HG02571 (cell line): Measurements from ENCODE around the gene TMUB1.

Experiments used
- ATAC-seq: cut with Tn5 transposase; IDR thresholded peaks from one replicate; pipeline ENCODE4 v1.9.1; 2021; ENCODE audit warnings: mild to moderate bottlenecking, moderate library complexity; ENCODE audit not compliant: unreplicated experiment

TMUB1 gene

DNA sequence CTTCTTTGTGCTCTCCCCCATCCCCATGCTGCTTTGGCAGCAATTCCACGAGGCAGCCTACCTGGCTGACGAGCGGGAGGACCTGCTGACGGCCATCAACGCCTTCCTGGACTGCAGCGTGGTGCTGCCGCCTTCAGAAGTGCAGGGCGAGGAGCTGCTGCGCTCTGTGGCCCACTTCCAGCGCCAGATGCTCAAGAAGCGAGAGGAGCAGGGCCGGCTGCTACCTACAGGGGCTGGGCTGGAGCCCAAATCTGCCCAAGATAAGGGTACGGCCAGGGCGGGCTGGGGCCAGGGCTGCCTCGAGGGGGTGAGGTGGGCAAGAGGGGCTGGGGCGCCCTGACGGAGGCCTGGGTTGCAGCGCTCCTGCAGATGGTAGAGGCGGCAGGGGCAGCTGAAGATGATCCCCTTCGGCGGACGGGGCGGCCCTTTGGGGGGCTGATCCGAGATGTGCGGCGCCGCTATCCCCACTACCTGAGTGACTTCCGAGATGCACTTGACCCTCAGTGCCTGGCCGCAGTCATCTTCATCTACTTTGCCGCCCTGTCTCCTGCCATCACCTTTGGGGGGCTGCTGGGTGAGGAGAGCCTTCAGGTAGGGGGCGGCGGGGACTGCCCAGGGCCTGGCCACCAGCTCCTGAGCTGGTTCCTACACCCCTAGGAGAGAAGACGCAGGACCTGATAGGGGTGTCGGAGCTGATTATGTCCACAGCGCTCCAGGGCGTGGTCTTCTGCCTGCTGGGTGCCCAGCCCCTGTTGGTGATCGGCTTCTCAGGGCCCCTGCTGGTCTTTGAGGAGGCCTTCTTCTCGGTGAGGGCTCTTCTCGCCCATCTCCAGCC lies 12.0 kb downstream of the TMUB1 start:
- no peak for ATAC-seq

DNA sequence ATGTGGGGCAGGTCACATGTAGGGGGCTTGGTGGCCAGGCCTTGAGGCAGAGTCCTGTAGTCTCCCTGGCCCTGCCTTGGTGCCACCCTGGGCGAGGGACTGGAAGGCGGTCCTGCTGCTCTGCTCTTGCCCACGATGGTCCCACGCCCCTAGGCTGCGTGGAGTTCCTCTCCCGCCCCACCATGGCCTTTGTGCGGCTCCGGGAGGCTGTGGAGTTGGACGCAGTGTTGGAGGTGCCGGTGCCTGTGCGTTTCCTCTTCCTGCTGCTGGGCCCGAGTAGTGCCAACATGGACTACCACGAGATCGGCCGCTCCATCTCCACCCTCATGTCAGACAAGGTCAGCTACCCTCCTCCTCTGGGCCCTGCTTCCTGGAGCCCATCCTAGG lies 12.7 kb downstream of the TMUB1 start:
- ATAC-seq, result no peak

DNA sequence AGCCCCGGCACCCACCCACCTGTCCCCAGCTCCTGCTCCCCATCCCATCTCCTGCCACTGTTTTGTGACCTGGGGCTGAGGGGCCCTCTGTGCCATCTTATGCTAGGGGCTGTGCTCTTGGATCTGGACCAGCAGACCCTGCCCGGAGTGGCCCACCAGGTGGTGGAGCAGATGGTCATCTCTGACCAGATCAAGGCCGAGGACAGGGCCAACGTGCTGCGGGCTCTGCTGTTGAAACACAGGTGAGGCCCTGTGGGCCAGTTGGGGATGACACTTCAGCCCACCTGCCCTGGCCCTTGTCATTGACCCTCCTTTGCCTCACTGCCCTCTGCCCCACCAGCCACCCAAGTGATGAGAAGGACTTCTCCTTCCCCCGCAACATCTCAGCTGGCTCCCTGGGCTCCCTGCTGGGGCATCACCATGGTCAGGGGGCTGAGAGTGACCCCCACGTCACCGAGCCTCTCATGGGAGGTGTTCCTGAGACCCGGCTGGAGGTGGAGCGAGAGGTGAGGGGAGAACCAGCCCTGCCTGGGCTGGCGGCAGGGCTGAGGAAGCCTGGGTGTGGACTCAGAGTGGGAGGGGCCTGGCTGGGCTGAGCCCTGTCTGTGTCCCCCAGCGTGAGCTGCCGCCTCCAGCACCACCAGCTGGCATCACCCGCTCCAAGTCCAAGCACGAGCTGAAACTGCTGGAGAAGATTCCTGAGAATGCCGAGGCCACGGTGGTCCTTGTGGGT lies 13.3 kb downstream of the TMUB1 start:
- ATAC-seq, result no peak

DNA sequence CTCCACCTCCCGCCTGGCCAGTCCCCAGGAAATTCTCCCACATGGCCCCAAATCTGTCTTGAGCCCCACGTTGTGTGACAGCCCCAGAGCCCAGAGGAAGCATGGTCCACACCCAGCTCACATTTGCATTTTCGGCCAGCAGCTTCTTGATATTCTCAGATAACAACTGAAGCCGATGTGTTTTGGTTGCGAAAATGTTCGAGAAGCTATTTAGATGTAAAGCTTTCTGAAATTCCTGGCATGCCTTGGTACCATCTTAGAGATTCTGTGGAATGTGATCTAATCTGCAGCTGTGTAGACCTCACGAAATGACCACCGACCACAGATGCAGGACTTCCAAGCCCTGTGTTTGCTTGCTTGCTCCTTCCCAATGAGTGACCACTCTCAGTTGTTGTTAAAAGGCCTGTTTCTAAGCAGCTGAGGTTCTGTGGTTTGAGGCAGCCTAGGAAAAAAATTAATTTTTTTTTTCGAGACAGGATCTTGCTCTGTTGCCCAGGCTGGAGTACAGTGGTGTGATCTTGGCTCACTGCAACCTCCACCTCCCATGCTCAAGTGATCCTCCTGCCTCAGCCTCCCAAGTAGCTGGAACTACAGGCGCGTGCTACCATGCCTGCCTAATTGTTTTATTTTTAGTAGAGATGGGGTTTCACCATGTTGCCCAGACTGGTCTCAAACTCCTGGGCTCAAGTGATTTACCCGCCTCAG lies 15.1 kb downstream of the TMUB1 start:
- no peak for ATAC-seq

DNA sequence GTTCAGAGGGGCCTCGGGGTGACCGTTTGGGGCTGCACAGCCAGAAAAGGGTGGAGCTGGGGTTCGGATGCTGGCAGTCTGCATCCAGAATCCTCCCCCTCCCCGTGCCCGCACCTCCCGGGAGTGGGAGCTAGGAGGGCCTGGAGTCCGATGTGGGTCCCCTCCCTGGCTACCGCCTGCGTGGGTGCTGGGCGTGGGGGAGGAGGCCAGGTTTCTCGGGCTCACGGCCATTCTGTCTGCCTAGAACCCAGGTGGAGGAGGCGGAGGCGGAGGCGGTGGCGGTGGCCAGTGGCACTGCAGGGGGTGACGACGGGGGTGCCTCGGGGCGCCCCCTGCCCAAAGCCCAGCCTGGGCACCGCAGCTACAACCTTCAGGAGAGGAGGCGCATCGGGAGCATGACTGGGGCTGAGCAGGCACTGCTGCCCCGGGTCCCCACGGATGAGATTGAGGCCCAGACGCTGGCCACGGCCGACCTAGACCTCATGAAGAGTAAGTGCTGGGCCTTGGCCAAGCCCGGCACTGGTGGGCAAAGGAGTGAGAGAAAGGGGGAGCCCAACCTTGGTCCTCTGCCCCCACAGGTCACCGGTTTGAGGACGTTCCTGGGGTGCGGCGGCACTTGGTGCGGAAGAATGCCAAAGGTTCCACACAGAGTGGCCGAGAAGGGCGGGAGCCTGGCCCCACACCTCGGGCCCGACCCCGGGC lies 16.9 kb downstream of the TMUB1 start:
- ATAC-seq, result no peak

DNA sequence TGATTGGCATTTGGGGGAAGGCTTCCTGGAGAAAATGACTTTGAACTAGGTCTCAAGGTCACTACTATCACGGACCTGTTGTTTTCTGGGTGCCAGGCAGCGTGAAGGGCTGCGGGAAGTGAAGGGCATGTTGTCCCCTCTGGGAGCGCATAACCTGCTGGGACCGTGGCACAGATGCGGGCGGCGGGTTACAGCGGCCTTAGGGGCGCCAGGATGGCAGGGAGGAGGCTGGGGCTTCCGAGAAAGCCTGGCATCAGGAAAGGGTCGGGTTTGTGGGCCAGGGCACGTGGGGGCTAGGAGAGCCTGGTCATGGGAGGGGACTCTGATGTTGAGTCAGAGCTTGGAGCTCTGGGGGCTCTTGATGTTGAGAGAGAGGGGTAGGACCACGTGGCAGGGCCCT lies 17.8 kb downstream of the TMUB1 start:
- no peak for ATAC-seq

DNA sequence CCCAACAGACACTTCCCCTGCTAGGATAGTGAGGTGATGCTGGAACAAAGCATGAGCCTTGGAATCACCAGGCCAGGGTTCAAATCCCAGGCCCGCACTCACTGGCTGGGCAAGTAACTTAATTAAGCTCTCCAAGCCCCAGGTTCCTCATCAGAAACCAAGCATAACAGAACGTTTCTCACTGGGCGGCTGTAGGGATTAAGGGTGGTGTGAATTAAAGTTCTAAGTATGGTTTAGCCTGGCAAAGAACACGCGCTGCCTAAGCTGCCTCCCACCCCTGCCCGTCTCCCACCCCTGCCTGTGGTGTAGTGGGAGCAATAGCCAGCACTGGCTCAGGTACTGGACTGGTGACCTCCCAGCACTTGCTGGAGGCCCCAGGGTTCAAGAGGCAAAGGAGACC lies 18.3 kb downstream of the TMUB1 start:
- ATAC-seq, result no peak

DNA sequence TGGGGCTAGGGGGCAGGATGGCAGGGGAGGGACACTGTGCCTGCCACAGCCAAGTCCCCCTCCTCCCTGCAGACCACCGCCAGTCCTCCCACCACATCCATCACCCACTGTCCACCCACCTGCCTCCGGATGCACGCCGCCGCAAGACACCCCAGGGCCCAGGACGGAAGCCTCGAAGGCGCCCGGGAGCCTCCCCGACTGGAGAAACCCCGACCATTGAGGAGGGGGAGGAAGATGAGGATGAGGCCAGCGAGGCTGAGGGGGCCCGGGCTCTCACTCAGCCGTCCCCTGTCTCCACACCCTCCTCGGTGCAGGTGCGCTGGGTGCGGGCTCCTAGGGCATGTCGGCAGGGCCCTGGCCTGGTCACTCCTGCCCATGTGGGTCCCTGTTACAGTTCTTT lies 18.8 kb downstream of the TMUB1 start:
- ATAC-seq, result no peak

DNA sequence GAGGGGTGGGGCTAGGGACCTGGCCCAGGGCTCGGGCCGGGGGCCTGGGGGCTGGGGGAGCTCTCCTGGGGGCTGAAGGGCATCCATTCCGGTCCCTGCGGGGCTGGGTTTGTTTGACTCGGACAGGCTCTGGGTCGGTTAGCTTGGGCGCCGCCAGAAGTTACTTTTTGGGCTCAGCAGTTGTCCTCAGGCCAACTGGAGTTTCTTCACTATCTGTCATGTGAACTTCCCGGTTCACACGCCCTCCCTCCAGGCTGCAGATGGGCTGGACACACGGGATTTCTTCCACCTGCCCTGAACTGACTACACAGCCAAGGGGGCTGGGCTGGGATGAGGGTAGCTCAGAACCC lies 20.1 kb downstream of the TMUB1 start:
- ATAC-seq, result no peak

DNA sequence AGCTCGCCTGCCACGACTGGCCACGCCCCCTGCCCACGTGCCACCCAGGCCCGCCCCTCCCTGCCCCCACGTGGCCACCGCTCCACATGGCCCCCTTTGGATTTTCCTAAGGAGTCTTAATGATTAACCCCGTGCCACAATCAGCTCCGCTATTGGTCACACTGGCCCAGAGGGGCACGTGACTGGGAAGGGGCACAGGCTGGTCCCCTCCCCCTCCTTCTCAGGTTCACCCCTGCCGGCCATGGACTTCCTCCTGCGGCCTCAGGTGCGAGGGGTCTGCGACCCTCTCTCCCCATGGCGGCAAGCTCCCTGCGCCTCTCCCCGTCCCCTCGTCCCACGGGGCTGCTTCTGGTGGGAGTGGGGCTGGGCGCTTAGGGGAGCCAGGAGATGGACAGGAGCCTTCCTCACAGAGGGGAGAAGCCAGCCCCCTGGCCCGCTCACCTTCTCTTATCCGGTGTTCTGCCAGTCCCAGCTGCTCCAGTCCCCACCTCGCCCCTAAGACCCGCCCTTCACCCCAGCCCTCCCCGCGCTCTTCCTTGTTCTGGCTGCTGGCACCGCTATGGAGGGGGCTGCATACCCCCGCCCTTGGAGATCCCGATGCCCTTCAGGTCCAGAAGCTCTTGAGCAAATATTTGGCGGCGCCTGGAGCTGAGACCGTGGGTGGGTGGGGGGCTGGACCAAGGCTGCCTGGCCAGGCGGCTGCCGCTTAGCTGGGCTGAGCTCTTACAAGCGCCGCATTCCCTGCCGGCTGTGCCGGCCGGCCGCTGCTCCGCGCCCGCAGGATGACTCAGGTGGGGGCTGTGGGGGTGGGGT lies 20.7 kb downstream of the TMUB1 start:
- ATAC-seq, result no peak

DNA sequence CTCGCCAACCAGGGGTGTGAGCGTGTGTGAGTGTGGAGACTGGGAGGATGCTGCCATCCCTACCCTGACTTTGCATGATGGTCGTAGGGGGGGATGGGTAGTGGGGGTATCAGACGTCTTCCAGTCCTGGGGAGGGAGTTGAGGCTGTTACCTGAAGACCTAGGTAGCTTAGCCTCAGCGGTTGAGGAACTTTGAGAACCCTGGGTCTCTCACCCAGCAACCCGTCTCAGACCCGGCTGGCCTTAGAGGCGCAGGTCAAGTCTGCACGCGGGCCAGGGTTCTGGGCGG lies 21.2 kb downstream of the TMUB1 start:
- no peak for ATAC-seq

DNA sequence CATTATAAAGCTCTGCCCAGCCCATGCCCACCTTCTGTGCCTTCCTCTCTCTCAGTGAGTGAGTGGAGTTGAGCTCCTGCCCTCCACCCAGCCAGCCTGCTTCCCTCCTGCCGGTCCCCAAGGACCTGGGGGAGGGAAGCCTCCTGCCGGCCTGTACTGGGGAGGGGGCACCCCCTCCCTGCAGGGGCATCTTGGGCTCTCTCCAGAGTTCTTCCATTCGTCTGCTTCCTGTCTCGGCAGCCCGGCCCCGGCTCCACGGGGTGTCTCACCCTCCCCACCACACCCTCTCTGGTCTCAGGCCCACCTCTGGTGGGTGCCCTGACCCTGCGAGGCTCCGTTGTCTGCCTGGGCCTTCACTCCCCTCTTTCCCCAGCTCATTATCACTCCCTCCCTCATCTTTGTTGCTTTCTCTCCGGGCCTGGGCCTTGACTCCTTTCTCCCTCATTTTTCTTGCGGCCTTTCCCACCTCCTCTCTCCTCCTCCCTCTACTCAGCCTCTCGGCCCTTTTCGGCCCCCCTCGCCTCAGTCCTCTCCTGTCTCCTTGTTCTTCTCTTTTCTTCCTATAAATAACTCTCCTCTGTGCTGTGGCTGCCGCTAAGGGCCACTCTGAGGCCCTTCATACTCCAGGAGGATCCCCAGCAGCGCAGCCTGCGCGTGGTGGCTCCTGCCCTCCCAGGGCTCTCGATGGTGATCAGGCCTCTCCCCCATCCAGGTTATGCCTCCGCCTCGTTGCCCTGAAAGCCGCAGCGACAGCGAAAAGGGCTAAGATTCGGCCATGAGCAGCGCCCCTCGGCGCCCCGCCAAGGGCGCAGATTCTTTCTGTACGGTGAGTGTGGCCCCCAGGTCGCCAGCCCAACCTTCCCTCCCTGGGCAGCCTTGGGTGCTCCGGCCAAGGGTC lies 21.8 kb downstream of the TMUB1 start:
- ATAC-seq, result no peak

DNA sequence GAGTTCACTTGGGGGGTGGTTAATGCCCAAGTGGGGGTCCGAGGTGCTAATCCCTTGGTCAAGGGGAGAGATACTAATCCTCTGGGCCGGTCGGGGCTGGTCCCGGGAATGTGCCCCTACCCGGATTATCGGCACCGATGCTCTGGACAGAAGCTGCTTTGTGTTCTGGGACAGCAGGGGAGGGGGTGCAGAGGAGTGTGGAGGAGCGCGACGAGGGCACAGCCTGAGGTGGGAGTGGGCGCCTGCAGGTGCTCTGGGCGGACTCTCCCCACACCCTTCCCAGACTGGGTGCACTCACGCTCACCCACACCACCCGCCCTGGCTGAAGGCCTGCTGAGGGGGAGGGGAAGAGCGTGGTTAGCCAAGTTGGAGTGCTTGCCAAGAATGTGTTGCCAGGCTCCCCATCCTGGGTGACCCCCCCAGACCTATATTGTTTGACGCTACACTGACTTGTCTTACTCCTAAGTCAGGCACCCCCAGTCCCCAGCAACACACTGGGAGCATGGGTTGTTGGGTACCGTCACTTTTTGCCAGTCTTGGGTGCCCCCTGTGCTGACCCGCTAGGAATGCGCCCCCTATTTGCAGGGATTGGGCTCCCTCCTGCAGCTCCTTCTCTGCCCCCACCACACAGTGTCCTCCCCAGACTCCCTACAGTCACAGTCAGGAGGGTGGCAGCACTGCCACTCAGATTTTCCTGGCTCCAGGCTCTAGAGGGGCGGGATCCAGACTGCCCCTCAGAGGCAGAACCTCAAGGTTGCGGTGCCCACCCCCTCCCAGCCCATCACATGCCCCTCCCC lies 22.7 kb downstream of the TMUB1 start:
- no peak for ATAC-seq

DNA sequence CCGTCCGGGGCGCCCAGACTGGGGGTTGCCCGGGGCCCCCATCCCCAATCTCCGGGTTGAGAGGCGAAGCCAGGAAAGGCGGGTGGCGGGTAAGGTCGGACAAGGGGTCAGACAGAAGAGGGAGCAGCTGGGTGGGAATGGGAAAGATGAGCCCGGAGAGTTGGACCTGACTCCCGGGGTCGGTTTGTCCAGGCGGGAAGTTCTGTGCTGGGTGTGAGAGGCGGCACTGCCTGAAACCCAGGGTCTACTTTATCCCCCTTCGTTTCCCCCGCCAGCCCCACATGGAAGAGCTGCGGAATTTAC lies 23.2 kb downstream of the TMUB1 start:
- no peak for ATAC-seq

DNA sequence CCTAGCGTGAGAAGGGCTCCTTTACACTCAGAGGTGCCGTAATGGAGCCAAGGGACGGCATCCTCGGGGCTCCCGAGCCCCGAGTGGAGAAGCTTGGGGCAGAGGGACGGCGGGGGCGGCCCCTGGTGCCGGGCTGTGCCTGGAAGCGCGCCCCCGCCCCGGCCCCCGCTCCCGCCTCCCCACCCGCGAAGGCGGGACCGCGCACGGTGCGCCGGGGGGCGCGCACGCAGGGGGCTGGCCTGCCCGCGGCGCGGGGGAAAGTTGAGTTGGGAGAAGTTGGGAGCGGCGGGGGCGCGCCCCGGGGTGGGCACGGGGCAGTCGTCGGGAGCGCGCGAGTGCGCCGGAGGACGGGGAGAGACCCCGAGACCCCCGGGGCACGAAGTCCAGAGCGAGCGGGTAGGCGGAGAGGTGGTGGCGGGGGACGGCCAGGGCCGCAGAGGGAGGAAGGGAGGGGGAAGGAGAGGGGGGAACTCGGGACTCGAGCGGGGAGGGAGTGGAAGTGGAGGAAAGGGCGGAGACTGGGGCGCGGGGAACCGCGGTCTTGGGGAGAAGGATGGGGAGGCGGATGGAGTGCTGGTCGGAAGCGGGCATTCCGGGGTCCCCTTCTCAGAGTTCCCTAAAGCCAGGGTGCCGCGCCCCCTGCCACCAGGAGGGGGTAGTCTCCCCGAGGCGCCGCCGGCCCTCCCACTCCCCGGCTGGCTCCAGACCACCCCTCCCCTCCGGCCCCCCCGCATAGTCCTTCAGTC lies 23.8 kb downstream of the TMUB1 start, which contains the start of gene SLC4A2:
Gene SLC4A2 (plus strand): TSS at position 223 of the 746 bp plus-strand sequence. CDS start 2,399 bp downstream, outside the sequence.
- peak; percentile 33 for ATAC-seq

DNA sequence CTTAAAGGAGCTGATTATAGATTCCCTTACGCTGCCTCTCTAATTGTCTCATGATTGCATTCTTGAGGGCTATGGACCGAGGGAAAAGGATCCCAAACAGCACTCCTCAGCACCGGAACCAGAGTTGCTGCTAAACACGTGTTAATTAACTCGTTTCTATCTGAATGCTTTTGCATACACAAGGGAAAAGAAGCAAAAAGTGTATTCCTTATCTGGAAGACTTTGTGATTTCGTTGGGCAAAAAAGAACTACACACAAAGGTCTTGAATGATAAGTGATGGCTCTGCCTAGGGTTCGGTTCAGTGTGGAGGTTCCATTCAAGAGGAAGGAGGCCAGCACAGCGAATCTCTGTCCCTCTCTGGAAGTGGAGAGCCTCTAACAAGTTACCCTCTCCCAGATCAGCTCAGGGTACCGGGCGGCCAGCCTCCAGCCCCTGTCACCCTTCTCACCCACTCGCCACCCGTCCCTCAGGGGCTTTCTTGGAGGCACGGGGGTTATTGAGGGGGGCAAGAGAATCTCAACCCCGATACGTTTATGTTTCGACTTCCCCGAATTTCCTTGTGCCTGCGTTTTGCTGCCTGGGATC lies 24.4 kb downstream of the TMUB1 start:
- ATAC-seq, result no peak

DNA sequence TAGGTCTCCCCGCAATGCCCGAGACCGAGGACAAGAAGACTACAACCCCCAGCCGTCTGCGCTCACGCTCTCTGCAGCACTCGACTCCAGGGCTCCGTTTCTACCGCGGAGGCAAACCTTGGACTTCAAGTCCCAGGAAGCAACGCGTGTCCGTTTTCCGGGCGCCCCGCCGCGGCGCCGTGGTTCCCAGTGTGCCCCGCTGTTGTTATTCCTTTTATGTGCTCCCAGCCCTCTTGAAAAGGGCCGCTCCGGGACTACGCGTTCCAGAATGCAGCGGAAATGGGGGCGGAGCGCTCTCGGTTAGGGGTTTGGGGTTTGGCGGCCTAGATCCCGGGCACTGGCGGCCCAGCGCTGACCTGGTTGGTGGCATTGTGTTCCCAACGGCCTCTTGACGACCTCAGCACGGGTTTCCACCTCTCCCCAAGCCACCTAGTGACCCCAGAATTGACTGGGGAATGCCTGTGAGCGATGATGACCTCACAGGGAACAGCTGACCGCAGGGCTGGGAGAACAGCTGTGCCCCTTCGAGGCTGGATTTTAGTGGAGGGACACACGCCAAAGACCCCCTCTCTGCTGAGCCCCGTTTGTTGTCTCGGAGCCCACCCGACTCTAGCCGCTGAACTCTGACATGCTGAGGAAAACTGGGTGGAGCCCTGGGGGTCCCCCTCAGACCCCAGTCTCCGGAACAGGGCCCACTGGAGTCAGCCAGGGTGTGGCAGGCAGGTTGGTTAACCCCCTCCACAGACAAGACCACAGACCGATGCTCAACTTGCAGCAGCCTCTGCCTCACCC lies 25.1 kb downstream of the TMUB1 start:
- ATAC-seq, result peak; percentile 83
